K562 (cell line): ENCODE results near the gene NAA80. TPM values are rescaled to one million over a fixed set of nuclear protein-coding genes. Genes with fewer than 3 reads are reported as not detected.

Source experiments
- C11orf30 ChIP-seq: fragments of 450-650 bp; IDR thresholded peaks from 2 replicates; pipeline ENCODE4 v1.6.1; 2016; ENCODE audit warnings: low read depth, mild to moderate bottlenecking
- CTBP1 ChIP-seq: fragments of 450-650 bp; IDR thresholded peaks from 2 replicates; pipeline ENCODE4 v1.6.1; 2016; ENCODE audit warnings: borderline replicate concordance
- E2F3 ChIP-seq: fragments of 250-450 bp; sonication (Bioruptor Pico); IDR thresholded peaks from 2 replicates; pipeline ENCODE4 v1.4.0; 2020; ENCODE audit warnings: mild to moderate bottlenecking
- MEF2D ChIP-seq: conservative IDR thresholded peaks from 2 replicates; pipeline ENCODE4 v1.6.1; 2016; ENCODE audit warnings: low read depth, missing genetic modification characterization, missing compliant biosample characterization
- PHB ChIP-seq: fragments of 250-450 bp; sonication (Bioruptor Pico); IDR thresholded peaks from 2 replicates; pipeline ENCODE4 v1.5.0; 2021
- PHTF2 ChIP-seq: fragments of 250-450 bp; sonication (Bioruptor Pico); IDR thresholded peaks from 2 replicates; pipeline ENCODE4 v1.5.0; 2021; ENCODE audit warnings: mild to moderate bottlenecking
- PREB ChIP-seq: sonication (generic); formaldehyde crosslinking; IDR thresholded peaks from 2 replicates; pipeline ENCODE4 v1.8.1; 2023; ENCODE audit warnings: mild to moderate bottlenecking, missing genetic modification reagents
- TARDBP ChIP-seq: fragments of 450-650 bp; IDR thresholded peaks from 2 replicates; pipeline ENCODE4 v1.6.1; 2016
- TFAP4 ChIP-seq: sonication (generic); formaldehyde crosslinking; IDR thresholded peaks from 2 replicates; pipeline ENCODE4 v1.8.0; 2022; ENCODE audit warnings: missing genetic modification reagents, mild to moderate bottlenecking, moderate library complexity, borderline replicate concordance
- THRA ChIP-seq: fragments of 450-650 bp; IDR thresholded peaks from 2 replicates; pipeline ENCODE4 v1.6.1; 2017; ENCODE audit warnings: mild to moderate bottlenecking, moderate library complexity
- ZBTB11 ChIP-seq, 3 experiments: fragments of 200-800 bp in 1 of 3; fragments of 250-450 bp in 1 of 3; fragments of 450-650 bp in 1 of 3; sonication (Bioruptor Pico) in 1 of 3; sonication (Bioruptor generic) in 1 of 3; formaldehyde crosslinking in 1 of 3; IDR thresholded peaks; 2 replicates each; pipeline versions ENCODE4 v1.6.1 to v1.8.0; 2016 to 2022; ENCODE audit warnings: mild to moderate bottlenecking in 2 of 3, missing genetic modification characterization in 2 of 3, missing compliant biosample characterization in 1 of 3, moderate library complexity in 1 of 3
- ZNF408 ChIP-seq: fragments of 250-450 bp; sonication (Bioruptor Pico); IDR thresholded peaks from 2 replicates; pipeline ENCODE4 v1.4.0; 2020; ENCODE audit warnings: low read depth, mild to moderate bottlenecking, moderate library complexity
- ZNF77 ChIP-seq: fragments of 250-450 bp; sonication (Bioruptor Pico); IDR thresholded peaks from 2 replicates; pipeline ENCODE4 v1.5.0; 2020
- polyA plus RNA-seq, 8 experiments: library from polyadenylated mRNA; depleted of rRNA in 4 of 8; stranded (reverse) in 5 of 8; unstranded in 3 of 8; fragments of >200 nt; fragmentation: Nextera tagmentation in 2 of 8; fragmentation: Illumina TruSeq in 1 of 8; extraction: Ambion mirVana in 2 of 8; extraction: Trizol in 1 of 8; gene quantifications; 2 replicates each; pipeline versions ENCODE4 v1.2.1 to v1.2.3, GENCODE V29; 2011 to 2014; ENCODE audit warnings: inconsistent platforms in 1 of 8, missing spikeins in 1 of 8
- total RNA-seq, 7 experiments: library from RNA; depleted of rRNA in 6 of 7; stranded (reverse); fragments of >200 nt in 6 of 7; fragmentation: Illumina TruSeq in 2 of 7; extraction: Trizol in 2 of 7; gene quantifications; 2 replicates each; pipeline versions ENCODE4 v1.2.1 to v1.2.3, GENCODE V29; 2011 to 2021; ENCODE audit warnings: low replicate concordance in 1 of 7
- TF ChIP-seq, protein P1 (sequence below): fragments of 450-650 bp; IDR thresholded peaks from 2 replicates; pipeline ENCODE4 v1.6.1; 2016; ENCODE audit warnings: antibody characterized with exemption
- TF ChIP-seq, protein P2 (sequence below): sonication (generic); formaldehyde crosslinking; IDR thresholded peaks from 2 replicates; pipeline ENCODE4 v1.8.0; 2022; ENCODE audit warnings: mild to moderate bottlenecking, low read depth, missing genetic modification reagents
- TF ChIP-seq, protein P3 (sequence below), 3 experiments: fragments of 200-800 bp in 1 of 3; sonication (Bioruptor generic) in 1 of 3; sonication (generic) in 1 of 3; formaldehyde crosslinking in 1 of 3; IDR thresholded peaks; 2 replicates each; pipeline versions ENCODE4 v1.6.1 to v1.8.0; 2016 to 2022; ENCODE audit warnings: mild to moderate bottlenecking in 2 of 3, missing compliant biosample characterization in 2 of 3, missing genetic modification characterization in 2 of 3, missing genetic modification reagents in 1 of 3

Gene NAA80
- total and polyA plus RNA-seq, 9 of the 15 experiments (the other 6 are each of a cell fraction or from before 2014, with no cell fraction given): 0.82 to 24.0 (median 8.6) TPM

- TF ChIP-seq, protein P1, sequence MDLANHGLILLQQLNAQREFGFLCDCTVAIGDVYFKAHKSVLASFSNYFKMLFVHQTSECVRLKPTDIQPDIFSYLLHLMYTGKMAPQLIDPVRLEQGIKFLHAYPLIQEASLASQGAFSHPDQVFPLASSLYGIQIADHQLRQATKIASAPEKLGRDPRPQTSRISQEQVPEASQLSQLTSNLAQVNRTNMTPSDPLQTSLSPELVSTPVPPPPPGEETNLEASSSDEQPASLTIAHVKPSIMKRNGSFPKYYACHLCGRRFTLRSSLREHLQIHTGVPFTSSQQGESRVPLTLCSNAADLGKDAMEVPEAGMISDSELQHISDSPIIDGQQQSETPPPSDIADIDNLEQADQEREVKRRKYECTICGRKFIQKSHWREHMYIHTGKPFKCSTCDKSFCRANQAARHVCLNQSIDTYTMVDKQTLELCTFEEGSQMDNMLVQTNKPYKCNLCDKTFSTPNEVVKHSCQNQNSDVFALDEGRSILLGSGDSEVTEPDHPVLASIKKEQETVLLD: 0 out of 2 replicates have a peak, but pooled peaks have one; percentile 74
- TF ChIP-seq PHTF2 (CRISPR knock-in tag): no peak
- no peak for TF ChIP-seq PREB
- TF ChIP-seq CTBP1: peak; percentile 84
- TF ChIP-seq ZBTB11 (CRISPR knock-in tag; IDR thresholded peaks at IDR 0.05): no peak
- TF ChIP-seq TFAP4 (CRISPR knock-in tag): peak; percentile 68; the same call in 1 of the 2 replicates
- TF ChIP-seq ZNF77 (CRISPR knock-in tag): no peak
- TF ChIP-seq, protein P2, sequence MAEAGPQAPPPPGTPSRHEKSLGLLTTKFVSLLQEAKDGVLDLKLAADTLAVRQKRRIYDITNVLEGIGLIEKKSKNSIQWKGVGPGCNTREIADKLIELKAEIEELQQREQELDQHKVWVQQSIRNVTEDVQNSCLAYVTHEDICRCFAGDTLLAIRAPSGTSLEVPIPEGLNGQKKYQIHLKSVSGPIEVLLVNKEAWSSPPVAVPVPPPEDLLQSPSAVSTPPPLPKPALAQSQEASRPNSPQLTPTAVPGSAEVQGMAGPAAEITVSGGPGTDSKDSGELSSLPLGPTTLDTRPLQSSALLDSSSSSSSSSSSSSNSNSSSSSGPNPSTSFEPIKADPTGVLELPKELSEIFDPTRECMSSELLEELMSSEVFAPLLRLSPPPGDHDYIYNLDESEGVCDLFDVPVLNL (CRISPR knock-in tag): peak; percentile 80; the same call in 1 of the 2 replicates
- no peak for TF ChIP-seq C11orf30
- no peak for TF ChIP-seq ZNF408 (CRISPR knock-in tag)
- no peak for TF ChIP-seq E2F3 (CRISPR knock-in tag)
- TF ChIP-seq MEF2D (tag): no peak
- TF ChIP-seq, protein P3, sequence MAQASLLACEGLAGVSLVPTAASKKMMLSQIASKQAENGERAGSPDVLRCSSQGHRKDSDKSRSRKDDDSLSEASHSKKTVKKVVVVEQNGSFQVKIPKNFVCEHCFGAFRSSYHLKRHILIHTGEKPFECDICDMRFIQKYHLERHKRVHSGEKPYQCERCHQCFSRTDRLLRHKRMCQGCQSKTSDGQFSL (CRISPR knock-in tag; IDR thresholded peaks at IDR 0.05): no peak
- TF ChIP-seq, protein P3 (tag; IDR thresholded peaks at IDR 0.05): no peak
- TF ChIP-seq THRA: no peak
- no peak for TF ChIP-seq TARDBP
- no peak for TF ChIP-seq PHB
These were observed 38.1 kb upstream of the NAA80 start (continued) for GRCh38 chr3:50337175-50337861.
